Prostate gland (tissue), 2 donors: ENCODE measurements around the gene TNFSF9.

Experiments
- POLR2A ChIP-seq: fragments of 450-650 bp; IDR thresholded peaks from one replicate; pipeline ENCODE4 v1.6.1; 2016; ENCODE audit warnings: antibody characterized with exemption, mild to moderate bottlenecking
- POLR2AphosphoS5 ChIP-seq: sonication (generic); formaldehyde crosslinking; IDR thresholded peaks from one replicate; pipeline ENCODE4 v1.6.1; 2017; ENCODE audit warnings: antibody characterized with exemption
- TF ChIP-seq, protein P1 (sequence below), 4 experiments: fragments of 200-600 bp in 2 of 4; fragments of 450-650 bp in 2 of 4; sonication (generic) in 2 of 4; IDR thresholded peaks; 1 replicate in 3 of 4; 2 replicates in 1 of 4; pipeline ENCODE4 v1.5.1; 2016 to 2019; ENCODE audit warnings: antibody characterized with exemption in 4 of 4, mild to moderate bottlenecking in 2 of 4, moderate library complexity in 2 of 4

DNA sequence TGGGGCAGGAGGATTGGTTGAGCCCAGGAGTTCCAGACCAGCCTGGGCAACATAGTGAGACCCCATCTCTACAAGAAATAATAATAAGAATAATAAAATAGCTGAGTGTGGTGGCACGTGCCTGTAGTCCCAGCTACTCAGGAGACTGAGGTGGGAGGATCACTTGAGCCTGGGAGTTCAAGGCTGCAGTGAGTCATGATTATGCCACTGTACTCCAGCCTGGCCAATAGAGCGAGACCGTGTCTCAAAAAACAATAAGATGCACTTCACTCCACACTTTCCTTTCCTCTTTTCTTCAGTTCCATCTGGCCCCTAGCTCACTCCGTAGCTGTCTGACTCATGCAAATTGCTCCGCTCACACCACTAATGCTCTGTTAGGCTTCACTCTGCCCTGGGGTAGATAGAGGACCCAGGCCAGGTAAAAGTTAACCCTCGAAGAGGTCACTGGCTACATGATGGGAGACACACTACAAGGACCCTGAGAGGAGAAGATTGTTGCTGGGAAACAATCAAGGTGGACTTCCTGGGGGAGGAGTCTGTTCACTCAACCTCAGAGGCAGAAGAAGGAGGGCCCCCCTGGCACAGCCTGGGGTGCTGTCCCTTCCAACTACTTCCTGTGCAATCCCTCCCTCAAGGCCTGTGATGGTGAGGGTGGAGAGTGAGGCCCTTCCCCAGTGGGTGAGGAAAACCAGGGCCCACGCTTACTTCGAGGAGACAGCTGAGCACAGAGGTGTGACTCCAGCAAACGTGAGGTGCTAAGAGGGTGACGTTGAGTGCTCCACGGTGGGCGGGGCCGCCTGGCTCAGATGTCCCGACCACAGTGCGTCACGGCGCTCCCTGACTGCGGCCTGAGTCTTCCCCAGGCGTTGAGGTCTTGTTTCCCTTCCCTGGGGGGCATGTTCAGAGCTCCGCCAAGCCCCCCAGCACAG, 8.8 kb upstream of the TNFSF9 start:
- TF ChIP-seq, protein P1, sequence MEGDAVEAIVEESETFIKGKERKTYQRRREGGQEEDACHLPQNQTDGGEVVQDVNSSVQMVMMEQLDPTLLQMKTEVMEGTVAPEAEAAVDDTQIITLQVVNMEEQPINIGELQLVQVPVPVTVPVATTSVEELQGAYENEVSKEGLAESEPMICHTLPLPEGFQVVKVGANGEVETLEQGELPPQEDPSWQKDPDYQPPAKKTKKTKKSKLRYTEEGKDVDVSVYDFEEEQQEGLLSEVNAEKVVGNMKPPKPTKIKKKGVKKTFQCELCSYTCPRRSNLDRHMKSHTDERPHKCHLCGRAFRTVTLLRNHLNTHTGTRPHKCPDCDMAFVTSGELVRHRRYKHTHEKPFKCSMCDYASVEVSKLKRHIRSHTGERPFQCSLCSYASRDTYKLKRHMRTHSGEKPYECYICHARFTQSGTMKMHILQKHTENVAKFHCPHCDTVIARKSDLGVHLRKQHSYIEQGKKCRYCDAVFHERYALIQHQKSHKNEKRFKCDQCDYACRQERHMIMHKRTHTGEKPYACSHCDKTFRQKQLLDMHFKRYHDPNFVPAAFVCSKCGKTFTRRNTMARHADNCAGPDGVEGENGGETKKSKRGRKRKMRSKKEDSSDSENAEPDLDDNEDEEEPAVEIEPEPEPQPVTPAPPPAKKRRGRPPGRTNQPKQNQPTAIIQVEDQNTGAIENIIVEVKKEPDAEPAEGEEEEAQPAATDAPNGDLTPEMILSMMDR (IDR thresholded peaks at IDR 0.05), result no peak
- no peak for TF ChIP-seq POLR2A
- no peak for TF ChIP-seq POLR2AphosphoS5
